Gastroesophageal sphincter (tissue), 3 donors: ENCODE results near the gene PRKN.

Experiments
- POLR2AphosphoS5 ChIP-seq: sonication (generic); formaldehyde crosslinking; IDR thresholded peaks from one replicate; pipeline ENCODE4 v1.6.1; 2017; ENCODE audit warnings: antibody characterized with exemption
- TF ChIP-seq, protein P1 (sequence below), 4 experiments: fragments of 200-600 bp in 2 of 4; fragments of 450-650 bp in 2 of 4; sonication (generic) in 1 of 4; IDR thresholded peaks; one replicate each; pipeline ENCODE4 v1.5.1; 2017 to 2019; ENCODE audit warnings: antibody characterized with exemption in 4 of 4, mild to moderate bottlenecking in 2 of 4, moderate library complexity in 2 of 4

GRCh38 chr6:162532283-162533008, 195.1 kb downstream of the PRKN start:
- TF ChIP-seq, protein P1, sequence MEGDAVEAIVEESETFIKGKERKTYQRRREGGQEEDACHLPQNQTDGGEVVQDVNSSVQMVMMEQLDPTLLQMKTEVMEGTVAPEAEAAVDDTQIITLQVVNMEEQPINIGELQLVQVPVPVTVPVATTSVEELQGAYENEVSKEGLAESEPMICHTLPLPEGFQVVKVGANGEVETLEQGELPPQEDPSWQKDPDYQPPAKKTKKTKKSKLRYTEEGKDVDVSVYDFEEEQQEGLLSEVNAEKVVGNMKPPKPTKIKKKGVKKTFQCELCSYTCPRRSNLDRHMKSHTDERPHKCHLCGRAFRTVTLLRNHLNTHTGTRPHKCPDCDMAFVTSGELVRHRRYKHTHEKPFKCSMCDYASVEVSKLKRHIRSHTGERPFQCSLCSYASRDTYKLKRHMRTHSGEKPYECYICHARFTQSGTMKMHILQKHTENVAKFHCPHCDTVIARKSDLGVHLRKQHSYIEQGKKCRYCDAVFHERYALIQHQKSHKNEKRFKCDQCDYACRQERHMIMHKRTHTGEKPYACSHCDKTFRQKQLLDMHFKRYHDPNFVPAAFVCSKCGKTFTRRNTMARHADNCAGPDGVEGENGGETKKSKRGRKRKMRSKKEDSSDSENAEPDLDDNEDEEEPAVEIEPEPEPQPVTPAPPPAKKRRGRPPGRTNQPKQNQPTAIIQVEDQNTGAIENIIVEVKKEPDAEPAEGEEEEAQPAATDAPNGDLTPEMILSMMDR (IDR thresholded peaks at IDR 0.05) = no peak
- no peak for TF ChIP-seq POLR2AphosphoS5
